GM23248 (cell line): Measurements from ENCODE around the gene OR2V2. TPM values are rescaled to one million over a fixed set of nuclear protein-coding genes. Genes with fewer than 3 reads are reported as not detected.
A peak's percentile ranks its signal among the peaks of the same experiment; 100 is the strongest.

ENCODE experiments used
- DNase-seq: peaks from one replicate; pipeline ENCODE4 v3.0.0-alpha.2; 2015
- H2AFZ ChIP-seq: fragments of 200-600 bp; sonication (generic); 2 replicates; pipeline ENCODE4 v1.6.1; 2016; ENCODE audit warnings: antibody characterized with exemption
- H3F3A ChIP-seq: fragments of 200-600 bp; sonication (generic); 2 replicates; pipeline ENCODE4 v1.6.1; 2016; ENCODE audit warnings: mild to moderate bottlenecking, antibody characterized with exemption, mixed run types; ENCODE audit not compliant: insufficient read depth
- H3K27ac ChIP-seq: fragments of 200-600 bp; sonication (generic); 2 replicates; pipeline ENCODE4 v1.5.1; 2016; ENCODE audit warnings: mild to moderate bottlenecking
- H3K27me3 ChIP-seq: fragments of 200-600 bp; sonication (generic); replicated peaks from 2 replicates; pipeline ENCODE4 v1.6.1; 2016; ENCODE audit warnings: mild to moderate bottlenecking; ENCODE audit not compliant: insufficient read depth
- H3K36me3 ChIP-seq: fragments of 200-600 bp; sonication (generic); 2 replicates; pipeline ENCODE4 v1.6.1; 2016; ENCODE audit warnings: low read depth, mild to moderate bottlenecking
- H3K4me1 ChIP-seq: fragments of 200-600 bp; sonication (generic); 2 replicates; pipeline ENCODE4 v1.6.1; 2016; ENCODE audit warnings: mild to moderate bottlenecking; ENCODE audit not compliant: insufficient read depth
- H3K4me2 ChIP-seq: fragments of 200-600 bp; sonication (generic); one replicate; pipeline ENCODE4 v1.6.1; 2016; ENCODE audit warnings: mild to moderate bottlenecking; ENCODE audit not compliant: unreplicated experiment
- H3K4me3 ChIP-seq: fragments of 200-600 bp; sonication (generic); 2 replicates; pipeline ENCODE4 v1.5.1; 2016; ENCODE audit warnings: mild to moderate bottlenecking
- H3K79me2 ChIP-seq: fragments of 200-600 bp; sonication (generic); 2 replicates; pipeline ENCODE4 v1.6.1; 2016; ENCODE audit warnings: mild to moderate bottlenecking; ENCODE audit not compliant: insufficient read depth
- H3K9ac ChIP-seq: fragments of 200-600 bp; sonication (generic); 2 replicates; pipeline ENCODE4 v1.6.1; 2016; ENCODE audit warnings: mild to moderate bottlenecking
- H3K9me2 ChIP-seq: fragments of 200-600 bp; sonication (generic); 2 replicates; pipeline ENCODE4 v1.6.1; 2016; ENCODE audit warnings: mixed run types, mild to moderate bottlenecking, moderate library complexity; ENCODE audit not compliant: insufficient read depth
- H3K9me3 ChIP-seq: fragments of 200-600 bp; sonication (generic); one replicate; pipeline ENCODE4 v1.6.1; 2017; ENCODE audit warnings: low read depth
- H4K20me1 ChIP-seq: fragments of 200-600 bp; sonication (generic); 2 replicates; pipeline ENCODE4 v1.6.0; 2016; ENCODE audit not compliant: insufficient read depth
- EZH2 ChIP-seq: fragments of 200-600 bp; sonication (generic); IDR thresholded peaks from 2 replicates; pipeline ENCODE4 v1.6.1; 2018; ENCODE audit warnings: antibody characterized with exemption, mild to moderate bottlenecking; ENCODE audit not compliant: insufficient read depth, poor library complexity, severe bottlenecking
- EZH2phosphoT487 ChIP-seq: fragments of 200-600 bp; sonication (generic); IDR thresholded peaks from 2 replicates; pipeline ENCODE4 v1.6.1; 2018; ENCODE audit warnings: antibody characterized with exemption, moderate library complexity, mild to moderate bottlenecking, low read depth; ENCODE audit not compliant: insufficient read depth
- WGBS, 2 experiments: methylation state at CpG; one replicate each; pipeline ENCODE4 v1.1.6; 2015 to 2017; ENCODE audit warnings: low lambda C conversion rate in 2 of 2, low coverage in 1 of 2; ENCODE audit errors: missing lambda C conversion rate in 2 of 2; 5-methylcytosine and 5-hydroxymethylcytosine counted together
- in situ Hi-C: fragments of 300-500 bp; cut with MboI; formaldehyde crosslinking; loops from 2 replicates; pipeline ENCODE4 v1.15.0; 2020
- polyA plus RNA-seq: library from polyadenylated mRNA; unstranded; fragments of >200 nt; fragmentation: Nextera tagmentation; extraction: Ambion mirVana; gene quantifications from 2 replicates; pipeline ENCODE4 v1.2.1, GENCODE V29; 2016
- total RNA-seq: library from RNA; depleted of rRNA; stranded (reverse); fragments of >200 nt; shearing (Covaris generic); gene quantifications from 2 replicates; pipeline ENCODE4 v1.2.3, GENCODE V29; 2014

Gene OR2V2
- total and polyA plus RNA-seq, 2 experiments from 2014 or later, result not detected

DNA sequence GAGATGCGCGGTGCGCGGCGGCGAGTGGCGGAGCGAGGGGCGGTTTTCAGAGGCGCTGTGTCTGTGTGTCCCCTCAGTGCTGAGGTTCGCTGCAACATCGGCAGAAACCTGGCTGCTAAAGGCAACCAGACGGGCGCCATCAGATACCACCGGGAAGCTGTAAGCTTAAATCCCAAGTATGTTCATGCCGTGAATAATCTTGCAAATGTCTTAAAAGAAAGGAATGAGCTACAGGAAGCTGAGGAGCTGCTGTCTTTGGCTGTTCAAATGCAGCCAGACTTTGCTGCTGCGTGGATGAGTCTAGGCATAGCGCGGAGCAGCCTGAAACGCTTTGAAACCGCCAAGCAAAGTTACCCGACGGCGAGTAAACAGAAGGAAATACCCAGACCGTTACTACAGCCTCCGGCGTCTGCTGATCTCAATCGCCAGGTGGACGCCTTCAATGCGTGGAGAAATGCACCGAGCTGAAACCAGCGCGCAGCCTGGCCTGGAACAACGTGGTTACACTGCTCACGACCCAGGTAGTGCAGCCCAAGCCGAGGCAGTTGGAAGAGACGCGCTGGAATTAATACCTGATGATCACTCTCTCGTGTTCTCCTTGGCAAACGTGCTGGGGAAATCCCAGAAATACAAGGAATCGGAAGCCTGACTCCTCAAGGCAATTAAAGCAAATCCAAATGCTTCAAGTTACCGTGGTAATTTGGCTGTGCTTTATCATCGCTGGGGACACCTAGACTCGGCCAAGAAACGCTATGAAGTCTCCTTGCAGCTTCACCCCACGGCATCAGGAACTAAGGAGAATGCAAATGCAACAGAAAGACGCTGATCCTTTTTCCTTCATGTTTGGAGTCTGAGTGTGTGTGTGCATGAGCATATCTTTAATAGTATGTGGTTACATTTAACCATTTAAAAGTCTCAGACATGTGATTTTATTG lies 32.3 kb upstream of the OR2V2 start:
- DNase-seq, result peak; percentile 71

GRCh38 chr5:181118369-181118768 lies 29.0 kb upstream of the OR2V2 start:
- peaks cover 9% of the 10 kb centered on the region; the same call in 1 of the 2 replicates for H3K27me3 ChIP-seq
- no peak overlapping the region for H3K9ac ChIP-seq
- peaks cover 18% of the 10 kb centered on the region for H3K4me1 ChIP-seq
- no peak overlapping the region for H2AFZ ChIP-seq
- H3K4me3 ChIP-seq, result no peak overlapping the region
- in situ Hi-C loops, result no loop called here
- H3K4me2 ChIP-seq, result no peak overlapping the region
- WGBS, 2 experiments, result 86 to 90% methylated on average over 6 of the region's 6 CpGs
- H4K20me1 ChIP-seq, result no peaks in the 10 kb centered on the region
- no peak for DNase-seq
- H3K9me3 ChIP-seq, result no peaks in the 10 kb centered on the region
- H3F3A ChIP-seq, result peaks cover 30% of the 10 kb centered on the region
- no peaks in the 10 kb centered on the region for H3K79me2 ChIP-seq
- no peak for TF ChIP-seq EZH2phosphoT487
- TF ChIP-seq EZH2, result no peak
- no peaks in the 10 kb centered on the region for H3K36me3 ChIP-seq
- H3K27ac ChIP-seq, result no peak overlapping the region
- no peaks in the 10 kb centered on the region for H3K9me2 ChIP-seq

More for the DNA sequence above, 32.3 kb upstream of the OR2V2 start:
- WGBS, 2 experiments, result 4% methylated on average over 47 of the region's 47 CpGs
- Histone ChIP-seq H3K79me2 (no peaks in the 10 kb centered on the region), H3K9ac (no peak overlapping the region; the same call in 1 of the 2 replicates), H3K4me3 (peak overlapping the region; percentile 62), H3K27ac (no peak overlapping the region), H3K4me2 (peak overlapping the region; percentile 60), H3F3A (peaks cover 22% of the 10 kb centered on the region), H2AFZ (peak overlapping the region; percentile 71), H3K9me2 (no peaks in the 10 kb centered on the region), H3K27me3 (peaks cover 25% of the 10 kb centered on the region; the same call in 1 of the 2 replicates), H3K36me3 (no peaks in the 10 kb centered on the region), H3K4me1 (peaks cover 7% of the 10 kb centered on the region), H3K9me3 (no peaks in the 10 kb centered on the region), H4K20me1 (no peaks in the 10 kb centered on the region)
- in situ Hi-C loops, result no loop called here
- no peak for TF ChIP-seq EZH2phosphoT487
- no peak for TF ChIP-seq EZH2

DNA sequence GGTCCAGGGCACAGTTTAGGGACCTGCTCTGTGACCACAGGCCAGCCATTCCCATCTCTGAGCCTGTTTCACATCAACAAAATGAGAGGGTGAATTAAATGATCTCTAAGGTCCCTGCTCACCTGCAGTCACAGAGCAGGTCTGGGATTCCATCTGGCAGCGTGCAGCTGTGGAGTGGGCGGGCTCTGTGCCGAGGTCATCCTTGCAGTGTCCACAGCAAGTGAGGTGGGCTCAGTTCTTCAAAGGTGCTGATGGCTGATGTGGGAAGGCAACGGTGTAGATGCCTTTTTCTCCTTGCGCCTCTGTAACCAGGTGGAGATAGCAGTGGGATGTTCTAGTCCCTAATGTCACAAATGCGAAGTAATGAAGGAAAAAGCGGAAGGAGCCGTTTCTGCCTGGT lies 28.3 kb upstream of the OR2V2 start:
- 84 to 90% methylated on average over 8 of the region's 8 CpGs for WGBS, 2 experiments
- Histone ChIP-seq H3K9ac (no peak overlapping the region), H3K27ac (no peak overlapping the region), H3K4me3 (no peak overlapping the region), H2AFZ (no peak overlapping the region), H3K4me2 (no peak overlapping the region), H3K9me3 (no peaks in the 10 kb centered on the region), H3K4me1 (peaks cover 18% of the 10 kb centered on the region), H3K27me3 (peaks cover 4% of the 10 kb centered on the region; the same call in 1 of the 2 replicates), H3K36me3 (no peaks in the 10 kb centered on the region), H4K20me1 (no peaks in the 10 kb centered on the region), H3F3A (peaks cover 29% of the 10 kb centered on the region), H3K9me2 (no peaks in the 10 kb centered on the region), H3K79me2 (no peaks in the 10 kb centered on the region)
- TF ChIP-seq EZH2 (no peak), EZH2phosphoT487 (no peak)
- DNase-seq, result no peak
- in situ Hi-C loops, result no loop called here

GRCh38 chr5:181120306-181120705 lies 27.1 kb upstream of the OR2V2 start:
- peaks cover 18% of the 10 kb centered on the region for H3F3A ChIP-seq
- no peak overlapping the region for H2AFZ ChIP-seq
- no peaks in the 10 kb centered on the region for H3K9me2 ChIP-seq
- TF ChIP-seq EZH2phosphoT487, result no peak
- TF ChIP-seq EZH2, result no peak
- H3K27me3 ChIP-seq, result no peaks in the 10 kb centered on the region
- WGBS, 2 experiments, result 30 to 38% methylated on average over 3 to 4 of the region's 4 CpGs
- peak overlapping the region; percentile 28 for H3K27ac ChIP-seq
- no peaks in the 10 kb centered on the region for H3K9me3 ChIP-seq
- no peaks in the 10 kb centered on the region for H3K79me2 ChIP-seq
- H3K4me2 ChIP-seq, result peak overlapping the region; percentile 32
- no peak overlapping the region for H3K9ac ChIP-seq
- in situ Hi-C loops, result no loop called here
- no peaks in the 10 kb centered on the region for H3K36me3 ChIP-seq
- H3K4me3 ChIP-seq, result no peak overlapping the region
- peak; percentile 85 for DNase-seq
- H4K20me1 ChIP-seq, result no peaks in the 10 kb centered on the region
- H3K4me1 ChIP-seq, result peaks cover 15% of the 10 kb centered on the region
